T follicular helper cell (primary cell): Measurements from ENCODE around the gene SLC36A4.
"Not testable (repeated sequence)": the region's sequence is repeated elsewhere in the genome, so short reads cannot be mapped to it uniquely, and the experiment has no call there.

Experiments
- DNase-seq: peaks from one replicate; pipeline ENCODE4 v3.0.0-alpha.2; 2020; ENCODE audit warnings: low read depth

SLC36A4 gene

DNA sequence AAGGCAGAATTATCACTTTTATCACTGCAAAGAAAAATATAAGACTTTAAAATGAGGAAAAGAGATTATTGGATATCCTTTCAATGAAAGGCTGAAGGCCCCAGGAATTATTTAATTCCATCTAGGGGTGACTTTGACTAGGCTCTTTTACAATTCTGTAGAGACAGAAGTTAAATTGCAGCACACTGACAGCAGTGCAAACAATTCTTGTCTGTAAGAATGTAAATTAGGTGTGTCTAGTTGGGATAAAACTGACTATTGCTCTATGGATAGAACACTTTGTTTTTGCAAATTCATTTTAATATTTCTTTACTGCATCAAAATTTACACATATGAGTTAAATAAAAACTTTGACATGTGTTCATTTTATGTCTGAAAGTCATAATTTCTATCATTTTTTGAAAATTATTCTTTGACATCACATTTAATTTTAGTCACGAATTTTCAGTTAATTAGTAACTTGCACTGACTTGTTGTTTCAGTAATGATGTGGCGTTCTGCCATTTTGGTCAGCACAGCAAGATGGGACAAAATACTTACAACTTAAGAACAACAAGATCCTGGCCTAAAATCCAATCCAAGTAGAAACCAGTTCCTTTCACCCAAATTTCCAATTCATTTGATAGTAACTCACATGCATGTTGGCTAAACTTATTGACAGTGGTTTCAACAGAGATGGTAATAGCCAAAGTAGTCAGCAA is 75.1 kb downstream of the SLC36A4 start:
- DNase-seq, result no peak

GRCh38 chr11:93118276-93118675 is 79.5 kb downstream of the SLC36A4 start:
- DNase-seq, result no peak

- DNase-seq, result no peak
These were observed 80.2 kb downstream of the SLC36A4 start for GRCh38 chr11:93117565-93117964.

- DNase-seq, result no peak
These were observed 81.0 kb downstream of the SLC36A4 start for GRCh38 chr11:93116641-93117441.

DNA sequence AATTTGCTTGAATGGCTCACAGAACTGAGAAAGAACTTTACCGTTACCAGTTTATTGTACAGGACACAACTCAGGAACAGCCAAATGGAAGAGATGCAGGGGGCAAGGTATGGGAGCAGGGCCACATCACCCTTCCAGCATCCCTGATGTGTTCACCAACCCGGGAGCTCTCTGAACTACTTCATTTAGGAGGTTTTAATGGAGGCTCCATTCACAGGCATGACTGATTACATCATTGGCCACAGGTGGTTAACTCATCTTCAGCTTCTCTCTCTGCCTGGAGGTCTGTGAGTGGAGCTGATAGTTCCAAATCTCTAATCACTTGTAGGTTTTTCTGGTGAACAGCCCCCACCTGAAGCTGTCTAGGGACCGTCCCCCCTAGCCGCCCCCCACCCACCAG is 83.5 kb downstream of the SLC36A4 start:
- no peak for DNase-seq

DNA sequence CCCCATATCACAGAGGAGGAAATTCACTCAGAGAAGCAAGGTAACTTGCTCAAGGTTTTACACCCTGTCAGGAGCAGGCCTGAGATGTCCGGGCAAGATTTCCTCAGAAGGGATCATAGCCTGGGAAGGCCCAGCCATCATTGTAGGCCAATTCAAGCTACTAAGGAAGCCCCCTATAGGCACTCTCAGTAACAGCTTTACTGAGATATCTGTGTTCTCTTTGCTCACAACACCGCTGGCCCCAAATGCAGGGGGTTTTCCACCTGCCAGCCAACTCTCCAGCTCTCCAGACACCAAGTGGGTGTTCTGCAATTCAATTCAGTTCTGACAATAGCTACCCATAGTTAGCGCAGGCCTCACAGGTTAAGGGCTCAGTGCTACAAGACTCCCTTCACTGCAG is 84.0 kb downstream of the SLC36A4 start:
- no peak for DNase-seq

GRCh38 chr11:93111147-93111546 is 86.6 kb downstream of the SLC36A4 start:
- DNase-seq, result not testable (repeated sequence)

DNA sequence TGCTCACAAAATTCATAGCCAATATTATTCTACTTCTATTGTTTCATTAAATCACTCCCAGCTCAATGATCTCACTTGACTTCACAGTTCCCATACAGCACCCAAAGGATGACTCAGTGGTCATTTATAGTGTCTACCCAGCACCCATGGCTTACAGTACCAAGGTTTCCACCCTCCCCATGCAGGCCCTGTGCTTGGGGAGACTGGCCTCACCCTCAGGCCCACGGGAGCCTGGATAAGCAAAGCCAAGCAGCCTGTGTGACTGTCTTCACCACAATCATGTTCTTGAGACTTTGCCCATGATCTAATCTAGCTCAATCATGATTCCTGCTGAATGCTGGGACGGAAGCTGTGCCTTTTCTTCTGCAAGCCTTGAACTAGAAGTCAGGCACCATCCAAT is 97.6 kb downstream of the SLC36A4 start:
- DNase-seq, result no peak

- DNase-seq, result no peak
These were observed 98.0 kb downstream of the SLC36A4 start for GRCh38 chr11:93099806-93100205.
